Parathyroid adenoma (tissue), 2 donors: ENCODE data around the gene MIPOL1.
"Not testable (repeated sequence)": the region's sequence is repeated elsewhere in the genome, so short reads cannot be mapped to it uniquely, and the experiment has no call there.

Experiments
- H2AFZ ChIP-seq: fragments of 300-600 bp; sonication (generic); one replicate; pipeline ENCODE4 v1.7.0; 2017; ENCODE audit warnings: antibody characterized with exemption, mild to moderate bottlenecking
- H3K27ac ChIP-seq: fragments of 300-600 bp; sonication (generic); one replicate; pipeline ENCODE4 v1.7.0; 2017
- H3K27me3 ChIP-seq: fragments of 300-600 bp; sonication (generic); one replicate; pipeline ENCODE4 v1.7.0; 2017; ENCODE audit warnings: low read length; ENCODE audit not compliant: control insufficient read depth, insufficient read depth
- H3K36me3 ChIP-seq: fragments of 300-600 bp; sonication (generic); one replicate; pipeline ENCODE4 v1.7.0; 2017; ENCODE audit warnings: low read length; ENCODE audit not compliant: control insufficient read depth, insufficient read depth
- H3K4me1 ChIP-seq: fragments of 300-600 bp; sonication (generic); one replicate; pipeline ENCODE4 v1.7.0; 2017; ENCODE audit warnings: control low read depth
- H3K4me2 ChIP-seq: fragments of 300-600 bp; sonication (generic); one replicate; pipeline ENCODE4 v1.7.0; 2017; ENCODE audit warnings: low read length
- H3K4me3 ChIP-seq: fragments of 300-600 bp; sonication (generic); one replicate; pipeline ENCODE4 v1.7.0; 2017; ENCODE audit warnings: low read depth, low read length
- H3K79me2 ChIP-seq: fragments of 300-600 bp; sonication (generic); one replicate; pipeline ENCODE4 v1.7.0; 2017; ENCODE audit warnings: control low read depth
- H3K9ac ChIP-seq: fragments of 300-600 bp; sonication (generic); one replicate; pipeline ENCODE4 v1.7.0; 2017; ENCODE audit warnings: mild to moderate bottlenecking
- H3K9me3 ChIP-seq: fragments of 300-600 bp; sonication (generic); one replicate; pipeline ENCODE4 v1.7.0; 2017; ENCODE audit warnings: low read length; ENCODE audit not compliant: control insufficient read depth
- TF ChIP-seq, protein P1 (sequence below): fragments of 300-600 bp; sonication (generic); IDR thresholded peaks from one replicate; pipeline ENCODE4 v1.7.0; 2017; ENCODE audit warnings: antibody characterized with exemption, mild to moderate bottlenecking
- donor health status: primary hyperparathyroidism.

MIPOL1 gene

GRCh38 chr14:37375566-37375965, 177.8 kb downstream of the MIPOL1 start:
- no peaks in the 10 kb centered on the region for H3K27me3 ChIP-seq
- no peaks in the 10 kb centered on the region for H3K9me3 ChIP-seq
- H3K79me2 ChIP-seq: no peaks in the 10 kb centered on the region
- no peaks in the 10 kb centered on the region for H3K36me3 ChIP-seq
- no peak overlapping the region for H3K27ac ChIP-seq
- H3K4me2 ChIP-seq: no peak overlapping the region
- no peak overlapping the region for H2AFZ ChIP-seq
- H3K4me1 ChIP-seq: no peaks in the 10 kb centered on the region
- no peak overlapping the region for H3K4me3 ChIP-seq
- TF ChIP-seq, protein P1, sequence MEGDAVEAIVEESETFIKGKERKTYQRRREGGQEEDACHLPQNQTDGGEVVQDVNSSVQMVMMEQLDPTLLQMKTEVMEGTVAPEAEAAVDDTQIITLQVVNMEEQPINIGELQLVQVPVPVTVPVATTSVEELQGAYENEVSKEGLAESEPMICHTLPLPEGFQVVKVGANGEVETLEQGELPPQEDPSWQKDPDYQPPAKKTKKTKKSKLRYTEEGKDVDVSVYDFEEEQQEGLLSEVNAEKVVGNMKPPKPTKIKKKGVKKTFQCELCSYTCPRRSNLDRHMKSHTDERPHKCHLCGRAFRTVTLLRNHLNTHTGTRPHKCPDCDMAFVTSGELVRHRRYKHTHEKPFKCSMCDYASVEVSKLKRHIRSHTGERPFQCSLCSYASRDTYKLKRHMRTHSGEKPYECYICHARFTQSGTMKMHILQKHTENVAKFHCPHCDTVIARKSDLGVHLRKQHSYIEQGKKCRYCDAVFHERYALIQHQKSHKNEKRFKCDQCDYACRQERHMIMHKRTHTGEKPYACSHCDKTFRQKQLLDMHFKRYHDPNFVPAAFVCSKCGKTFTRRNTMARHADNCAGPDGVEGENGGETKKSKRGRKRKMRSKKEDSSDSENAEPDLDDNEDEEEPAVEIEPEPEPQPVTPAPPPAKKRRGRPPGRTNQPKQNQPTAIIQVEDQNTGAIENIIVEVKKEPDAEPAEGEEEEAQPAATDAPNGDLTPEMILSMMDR: no peak
- H3K9ac ChIP-seq: no peak overlapping the region

- H2AFZ ChIP-seq: no peak overlapping the region
- no peak overlapping the region for H3K9ac ChIP-seq
- TF ChIP-seq, protein P1: no peak
- H3K4me3 ChIP-seq: no peak overlapping the region
- H3K9me3 ChIP-seq: no peaks in the 10 kb centered on the region
- H3K27ac ChIP-seq: no peak overlapping the region
- no peaks in the 10 kb centered on the region for H3K27me3 ChIP-seq
- H3K79me2 ChIP-seq: no peaks in the 10 kb centered on the region
- no peaks in the 10 kb centered on the region for H3K4me1 ChIP-seq
- H3K4me2 ChIP-seq: no peak overlapping the region
- no peaks in the 10 kb centered on the region for H3K36me3 ChIP-seq
Measured at GRCh38 chr14:37376944-37377609, 179.3 kb downstream of the MIPOL1 start.

- no peak overlapping the region for H3K9ac ChIP-seq
Measured at GRCh38 chr14:37384870-37385596, 187.3 kb downstream of the MIPOL1 start.

GRCh38 chr14:37397157-37397940, 199.6 kb downstream of the MIPOL1 start:
- H3K79me2 ChIP-seq, H2AFZ ChIP-seq, H3K4me2 ChIP-seq, H3K27ac ChIP-seq, H3K4me3 ChIP-seq, H3K9ac ChIP-seq, H3K27me3 ChIP-seq, H3K4me1 ChIP-seq, H3K36me3 ChIP-seq, H3K9me3 ChIP-seq: not testable (repeated sequence)

More at GRCh38 chr14:37384870-37385596, 187.3 kb downstream of the MIPOL1 start:
- H2AFZ ChIP-seq: no peak overlapping the region
- H3K4me3 ChIP-seq: no peak overlapping the region
- no peaks in the 10 kb centered on the region for H3K27me3 ChIP-seq
- H3K79me2 ChIP-seq: no peaks in the 10 kb centered on the region
- no peak overlapping the region for H3K4me2 ChIP-seq
- no peaks in the 10 kb centered on the region for H3K36me3 ChIP-seq
- H3K4me1 ChIP-seq: no peaks in the 10 kb centered on the region
- TF ChIP-seq, protein P1: no peak
- no peak overlapping the region for H3K27ac ChIP-seq
- no peaks in the 10 kb centered on the region for H3K9me3 ChIP-seq

- TF ChIP-seq, protein P1: no peak
- Histone ChIP-seq H3K36me3 (no peaks in the 10 kb centered on the region), H2AFZ (no peak overlapping the region), H3K9me3 (no peaks in the 10 kb centered on the region), H3K27me3 (no peaks in the 10 kb centered on the region), H3K79me2 (no peaks in the 10 kb centered on the region), H3K9ac (no peak overlapping the region), H3K4me3 (no peak overlapping the region), H3K4me2 (no peak overlapping the region), H3K4me1 (no peaks in the 10 kb centered on the region), H3K27ac (no peak overlapping the region)
Measured at GRCh38 chr14:37397941-37398215, 200.1 kb downstream of the MIPOL1 start.
